HepG2 (cell line): Measurements from ENCODE around the gene REPIN1. TPM values are rescaled to one million over a fixed set of nuclear protein-coding genes. Genes with fewer than 3 reads are reported as not detected.

Source experiments
- HBP1 ChIP-seq: IDR thresholded peaks from 2 replicates; pipeline ENCODE4 v1.6.1; 2016; ENCODE audit warnings: low read depth, control low read depth
- HMGA1 ChIP-seq: sonication (generic); formaldehyde crosslinking; conservative IDR thresholded peaks from 2 replicates; pipeline ENCODE4 v1.4.0; 2020; ENCODE audit warnings: missing genetic modification reagents
- IRF2 ChIP-seq: IDR thresholded peaks from 2 replicates; pipeline ENCODE4 v1.6.1; 2018; ENCODE audit warnings: missing genetic modification reagents, missing compliant biosample characterization
- ZBTB38 ChIP-seq: sonication (generic); formaldehyde crosslinking; IDR thresholded peaks from 2 replicates; pipeline ENCODE4 v1.5.1; 2020; ENCODE audit warnings: mild to moderate bottlenecking, missing genetic modification reagents
- ZMAT3 ChIP-seq: sonication (generic); formaldehyde crosslinking; conservative IDR thresholded peaks from 2 replicates; pipeline ENCODE4 v1.7.0; 2021; ENCODE audit warnings: missing genetic modification reagents
- ZNF407 ChIP-seq: sonication (generic); formaldehyde crosslinking; IDR thresholded peaks from one replicate; pipeline ENCODE4 v1.5.1; 2020; ENCODE audit warnings: mild to moderate bottlenecking, missing genetic modification reagents; ENCODE audit errors: not compliant biosample characterization
- ZNF619 ChIP-seq: sonication (generic); formaldehyde crosslinking; IDR thresholded peaks from 2 replicates; pipeline ENCODE4 v1.4.0; 2020; ENCODE audit warnings: mild to moderate bottlenecking, missing genetic modification reagents
- ZNF776 ChIP-seq: sonication (generic); formaldehyde crosslinking; IDR thresholded peaks from 2 replicates; pipeline ENCODE4 v1.4.0; 2020; ENCODE audit warnings: mild to moderate bottlenecking, missing genetic modification reagents
- polyA plus RNA-seq, 8 experiments: library from polyadenylated mRNA; depleted of rRNA in 3 of 8; stranded (reverse) in 7 of 8; unstranded in 1 of 8; fragments of >200 nt; fragmentation: Illumina TruSeq in 4 of 8; extraction: Trizol in 4 of 8; gene quantifications; 2 replicates each; pipeline versions ENCODE4 v1.2.1 to v1.2.3, GENCODE V29; 2011 to 2016; ENCODE audit warnings: low read depth in 4 of 8, missing spikeins in 1 of 8, mixed read lengths in 1 of 8; ENCODE audit not compliant: insufficient read depth in 1 of 8
- total RNA-seq, 5 experiments: library from RNA; depleted of rRNA; stranded (reverse); fragments of >200 nt; fragmentation: Illumina TruSeq; extraction: Trizol; gene quantifications; 2 replicates each; pipeline ENCODE4 v1.2.3, GENCODE V29; 2016; ENCODE audit warnings: low read depth in 1 of 5
- TF ChIP-seq, protein P1 (sequence below): sonication (generic); formaldehyde crosslinking; IDR thresholded peaks from 2 replicates; pipeline ENCODE4 v1.5.1; 2020; ENCODE audit warnings: missing genetic modification reagents, mild to moderate bottlenecking, borderline replicate concordance
- TF ChIP-seq, protein P2 (sequence below), 2 experiments: sonication (generic) in 1 of 2; formaldehyde crosslinking in 1 of 2; IDR thresholded peaks; 2 replicates each; pipeline versions ENCODE4 v1.4.0 to v1.6.1; 2016 to 2020; ENCODE audit warnings: borderline replicate concordance in 1 of 2, low read depth in 1 of 2, mild to moderate bottlenecking in 1 of 2, missing genetic modification reagents in 1 of 2

The REPIN1 gene
- total and polyA plus RNA-seq, 2 of the 13 experiments (the other 11 are each of a cell fraction or from before 2014, with no cell fraction given): 69.9 to 108 TPM

DNA sequence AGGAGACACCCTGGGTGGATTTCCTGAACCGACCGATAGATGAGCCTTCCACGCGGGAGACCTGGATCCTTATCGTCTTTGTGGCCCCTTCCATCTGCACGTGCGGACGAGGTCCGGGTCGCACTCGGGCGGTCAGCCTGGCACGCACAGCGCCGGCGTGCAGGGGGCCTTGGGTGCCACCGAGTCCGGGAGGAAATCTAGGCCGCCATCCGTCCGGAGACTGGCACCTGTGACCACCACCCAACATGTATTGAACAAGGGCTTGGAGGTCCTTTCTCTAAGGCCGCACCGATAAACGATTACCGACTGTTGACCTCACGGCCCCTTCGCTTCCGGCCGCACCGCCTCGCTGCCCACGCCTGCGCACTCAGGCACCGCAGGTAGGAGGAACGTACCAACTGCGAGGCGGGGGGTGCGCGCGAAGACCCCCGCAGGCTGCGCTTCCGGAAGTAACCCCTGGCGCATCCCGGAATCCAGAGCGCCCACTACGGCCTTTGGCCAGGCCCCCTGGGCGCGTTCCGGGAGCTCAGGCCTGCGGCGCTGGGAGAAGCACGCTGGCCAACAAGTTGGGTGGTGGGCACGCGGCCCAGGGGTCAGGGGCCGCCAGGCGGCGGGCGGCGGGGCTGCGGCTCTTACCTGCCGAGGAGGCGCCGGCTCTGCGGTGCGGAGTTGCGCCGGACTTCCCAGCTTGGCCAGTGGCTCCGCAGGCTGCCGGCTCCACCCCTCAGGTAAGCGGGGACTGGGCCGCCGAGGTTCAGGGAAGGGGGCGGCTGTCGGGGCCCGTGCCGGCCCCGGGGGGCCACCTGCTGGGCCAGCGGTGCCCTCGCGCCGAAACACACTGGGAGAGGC lies 45.6 kb upstream of the REPIN1 start, which contains the start of the genes ACTR3C and LRRC61 (continued):
- TF ChIP-seq, protein P1, sequence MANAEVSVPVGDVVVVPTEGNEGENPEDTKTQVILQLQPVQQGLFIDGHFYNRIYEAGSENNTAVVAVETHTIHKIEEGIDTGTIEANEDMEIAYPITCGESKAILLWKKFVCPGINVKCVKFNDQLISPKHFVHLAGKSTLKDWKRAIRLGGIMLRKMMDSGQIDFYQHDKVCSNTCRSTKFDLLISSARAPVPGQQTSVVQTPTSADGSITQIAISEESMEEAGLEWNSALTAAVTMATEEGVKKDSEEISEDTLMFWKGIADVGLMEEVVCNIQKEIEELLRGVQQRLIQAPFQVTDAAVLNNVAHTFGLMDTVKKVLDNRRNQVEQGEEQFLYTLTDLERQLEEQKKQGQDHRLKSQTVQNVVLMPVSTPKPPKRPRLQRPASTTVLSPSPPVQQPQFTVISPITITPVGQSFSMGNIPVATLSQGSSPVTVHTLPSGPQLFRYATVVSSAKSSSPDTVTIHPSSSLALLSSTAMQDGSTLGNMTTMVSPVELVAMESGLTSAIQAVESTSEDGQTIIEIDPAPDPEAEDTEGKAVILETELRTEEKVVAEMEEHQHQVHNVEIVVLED (CRISPR knock-in tag): peak; percentile 80; the same call in 1 of the 2 replicates
- TF ChIP-seq ZMAT3 (CRISPR knock-in tag) (peak; percentile 97), HBP1 (CRISPR knock-in tag) (no peak), HMGA1 (CRISPR knock-in tag) (no peak), ZBTB38 (peak; percentile 65; the same call in 1 of the 2 replicates), IRF2 (peak; percentile 79; the same call in 1 of the 2 replicates), ZNF407 (CRISPR knock-in tag) (peak; percentile 86), ZNF776 (peak; percentile 95), ZNF619 (CRISPR knock-in tag) (peak; percentile 68)
- TF ChIP-seq, protein P2, sequence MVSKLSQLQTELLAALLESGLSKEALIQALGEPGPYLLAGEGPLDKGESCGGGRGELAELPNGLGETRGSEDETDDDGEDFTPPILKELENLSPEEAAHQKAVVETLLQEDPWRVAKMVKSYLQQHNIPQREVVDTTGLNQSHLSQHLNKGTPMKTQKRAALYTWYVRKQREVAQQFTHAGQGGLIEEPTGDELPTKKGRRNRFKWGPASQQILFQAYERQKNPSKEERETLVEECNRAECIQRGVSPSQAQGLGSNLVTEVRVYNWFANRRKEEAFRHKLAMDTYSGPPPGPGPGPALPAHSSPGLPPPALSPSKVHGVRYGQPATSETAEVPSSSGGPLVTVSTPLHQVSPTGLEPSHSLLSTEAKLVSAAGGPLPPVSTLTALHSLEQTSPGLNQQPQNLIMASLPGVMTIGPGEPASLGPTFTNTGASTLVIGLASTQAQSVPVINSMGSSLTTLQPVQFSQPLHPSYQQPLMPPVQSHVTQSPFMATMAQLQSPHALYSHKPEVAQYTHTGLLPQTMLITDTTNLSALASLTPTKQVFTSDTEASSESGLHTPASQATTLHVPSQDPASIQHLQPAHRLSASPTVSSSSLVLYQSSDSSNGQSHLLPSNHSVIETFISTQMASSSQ (IDR thresholded peaks at IDR 0.05; ENCODE audit: low read depth): no peak
- TF ChIP-seq, protein P2 (CRISPR knock-in tag; IDR thresholded peaks at IDR 0.05; ENCODE audit: borderline replicate concordance): peak; percentile 55; the same call in 1 of the 2 replicates
